ENCODE data around the gene CGB1.
"Not testable (repeated sequence)": the region's sequence is repeated elsewhere in the genome, so short reads cannot be mapped to it uniquely, and the experiment has no call there.

GRCh38 chr19:49031642-49032301 is 4.9 kb downstream of the CGB1 start, which contains the start of gene CGB2:
- TF ChIP-seq CTCF (IDR thresholded peaks at IDR 0.05; ENCODE audit: low read length): peak; percentile 29
- TF ChIP-seq EZH2phosphoT487 (IDR thresholded peaks at IDR 0.05; ENCODE audit: low read length); EZH2 (optimal IDR thresholded peaks at IDR 0.05; ENCODE audit: low read depth, low read length): not testable (repeated sequence)
